K562 treated with DMSO at 1 percent for 24 hours (cell line): Measurements from ENCODE around the gene LIG3. TPM values are rescaled to one million over a fixed set of nuclear protein-coding genes. Genes with fewer than 3 reads are reported as not detected.

Source experiments
- total RNA-seq: library from RNA; unstranded; fragments of 300-600 nt; gene quantifications from 2 replicates; pipeline ENCODE4 v1.2.3, GENCODE V29; 2022; ENCODE audit warnings: low read depth; ENCODE audit not compliant: insufficient read depth

LIG3 gene
- total RNA-seq, result 19.7 and 20.2 TPM in 2 replicates

DNA sequence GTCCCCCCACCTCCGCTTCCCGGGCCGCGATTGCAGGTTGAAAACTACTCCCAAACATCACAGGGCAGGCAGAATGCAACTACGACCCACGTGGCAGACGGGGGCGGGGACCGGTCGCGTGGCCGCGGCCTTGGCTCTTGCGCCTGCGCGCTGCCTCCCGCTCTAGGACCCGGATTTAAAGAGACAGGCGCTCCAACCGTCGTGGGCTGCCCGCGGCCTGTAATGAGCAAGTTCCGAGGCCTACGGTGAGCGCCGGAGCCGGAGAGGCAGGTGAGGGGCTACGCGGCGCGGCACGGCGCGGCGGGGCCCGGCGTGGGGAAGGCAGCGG, at the start of gene LIG3:
TSS of gene LIG3 (plus strand) at position 160 of the 328 bp plus-strand sequence. CDS start 2,494 bp downstream, outside the sequence.

DNA sequence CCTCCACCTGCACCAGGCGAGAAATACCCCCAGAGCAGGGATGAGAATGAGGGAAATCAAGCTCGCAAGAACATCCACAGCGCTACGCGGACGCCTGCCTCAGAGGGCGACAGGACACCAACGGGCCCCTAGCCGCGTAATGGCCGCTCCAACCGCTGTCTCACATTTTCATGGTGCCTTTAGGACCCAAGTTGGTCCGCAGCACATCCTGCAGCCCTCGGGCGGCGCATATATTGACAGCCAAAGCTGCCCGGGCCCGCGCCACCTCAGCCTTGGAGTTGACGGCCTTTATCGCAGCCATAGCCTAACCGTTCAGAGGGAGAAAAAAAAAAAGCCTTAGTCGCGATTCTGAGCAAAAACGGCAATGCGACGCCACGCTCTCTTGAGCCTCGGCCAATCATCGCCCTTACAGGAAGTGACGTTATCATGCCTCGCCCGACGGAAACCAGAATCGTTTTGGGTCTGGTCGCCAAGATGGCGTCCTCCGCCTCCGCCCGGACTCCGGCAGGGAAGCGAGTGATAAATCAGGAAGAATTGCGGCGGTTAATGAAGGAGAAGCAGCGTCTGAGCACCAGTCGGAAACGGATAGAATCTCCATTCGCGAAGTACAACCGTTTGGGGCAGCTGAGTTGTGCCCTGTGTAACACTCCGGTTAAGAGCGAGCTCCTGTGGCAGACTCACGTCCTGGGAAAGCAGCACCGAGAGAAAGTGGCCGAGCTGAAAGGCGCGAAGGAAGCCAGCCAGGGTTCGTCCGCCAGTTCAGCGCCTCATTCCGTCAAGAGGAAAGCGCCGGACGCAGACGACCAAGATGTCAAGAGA, 19.0 kb upstream of the LIG3 start, which contains the start of the genes CCT6B and ZNF830:
TSS of gene CCT6B (minus strand) at position 368 of the 819 bp plus-strand sequence. CDS start at position 301, 67 bp downstream.
TSS of gene ZNF830 (plus strand) at position 448 of the 819 bp plus-strand sequence. CDS start at position 475, 27 bp downstream.

Other genes with a start within 250 kb of the LIG3 start
- 1.1 and 1.7 TPM in 2 replicates for gene CCT6B, start 19.1 kb upstream of the LIG3 start, total RNA-seq
- gene ZNF830, start 19.0 kb upstream of the LIG3 start, total RNA-seq, result 11.0 and 11.7 TPM in 2 replicates
- gene RFFL, start 83.2 kb downstream of the LIG3 start, total RNA-seq, result 12.0 and 12.2 TPM in 2 replicates
- 10.8 and 13.8 TPM in 2 replicates for gene RAD51D, start 139.3 kb downstream of the LIG3 start, total RNA-seq
- gene FNDC8, start 141.1 kb downstream of the LIG3 start, total RNA-seq, result not detected in 2 replicates
- gene NLE1, start 161.8 kb downstream of the LIG3 start, total RNA-seq, result 11.5 and 11.8 TPM in 2 replicates
- not detected in 2 replicates for gene UNC45B, start 167.3 kb downstream of the LIG3 start, total RNA-seq
- not detected in 2 replicates for gene SLC35G3, start 213.9 kb downstream of the LIG3 start, total RNA-seq